Astrocyte of the spinal cord (primary cell): ENCODE measurements around the gene PHAX.
"Not testable (repeated sequence)": the region's sequence is repeated elsewhere in the genome, so short reads cannot be mapped to it uniquely, and the experiment has no call there.

Source experiments
- DNase-seq: peaks from one replicate; pipeline ENCODE4 v3.0.0; 2011; ENCODE audit warnings: low read depth, low spot score
- H3K4me3 ChIP-seq: 2 replicates; pipeline ENCODE4 v1.5.1; 2011; ENCODE audit warnings: low read depth, mild to moderate bottlenecking, low read length, moderate library complexity
- in situ Hi-C: cut with HindIII; loops from 2 replicates; pipeline ENCODE4 v1.10.0; 2017; ENCODE audit warnings: low sequenced_read_pairs
- TF ChIP-seq, protein P1 (sequence below): IDR thresholded peaks from 2 replicates; pipeline ENCODE4 v1.5.1; 2012; ENCODE audit warnings: low read depth, mild to moderate bottlenecking, low read length, inconsistent platforms

PHAX gene

DNA sequence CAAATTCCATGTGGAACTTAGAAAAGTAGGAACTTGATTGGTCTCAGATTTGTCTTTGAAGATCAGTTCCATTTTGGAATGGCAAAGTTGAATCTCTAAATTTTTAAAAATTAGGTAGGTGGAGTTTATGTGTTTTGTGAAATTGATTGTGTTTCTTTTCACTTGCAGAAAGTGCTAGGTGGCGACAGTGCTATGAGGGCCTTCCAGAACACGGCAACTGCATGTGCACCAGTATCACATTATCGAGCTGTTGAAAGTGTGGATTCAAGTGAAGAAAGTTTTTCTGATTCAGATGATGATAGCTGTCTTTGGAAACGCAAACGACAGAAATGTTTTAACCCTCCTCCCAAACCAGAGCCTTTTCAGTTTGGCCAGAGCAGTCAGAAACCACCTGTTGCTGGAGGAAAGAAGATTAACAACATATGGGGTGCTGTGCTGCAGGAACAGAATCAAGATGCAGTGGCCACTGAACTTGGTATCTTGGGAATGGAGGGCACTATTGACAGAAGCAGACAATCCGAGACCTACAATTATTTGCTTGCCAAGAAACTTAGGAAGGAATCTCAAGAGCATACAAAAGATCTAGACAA is 2.8 kb downstream of the PHAX start:
- H3K4me3 ChIP-seq: no peak overlapping the region
- in situ Hi-C loops: no loop called here
- TF ChIP-seq, protein P1, sequence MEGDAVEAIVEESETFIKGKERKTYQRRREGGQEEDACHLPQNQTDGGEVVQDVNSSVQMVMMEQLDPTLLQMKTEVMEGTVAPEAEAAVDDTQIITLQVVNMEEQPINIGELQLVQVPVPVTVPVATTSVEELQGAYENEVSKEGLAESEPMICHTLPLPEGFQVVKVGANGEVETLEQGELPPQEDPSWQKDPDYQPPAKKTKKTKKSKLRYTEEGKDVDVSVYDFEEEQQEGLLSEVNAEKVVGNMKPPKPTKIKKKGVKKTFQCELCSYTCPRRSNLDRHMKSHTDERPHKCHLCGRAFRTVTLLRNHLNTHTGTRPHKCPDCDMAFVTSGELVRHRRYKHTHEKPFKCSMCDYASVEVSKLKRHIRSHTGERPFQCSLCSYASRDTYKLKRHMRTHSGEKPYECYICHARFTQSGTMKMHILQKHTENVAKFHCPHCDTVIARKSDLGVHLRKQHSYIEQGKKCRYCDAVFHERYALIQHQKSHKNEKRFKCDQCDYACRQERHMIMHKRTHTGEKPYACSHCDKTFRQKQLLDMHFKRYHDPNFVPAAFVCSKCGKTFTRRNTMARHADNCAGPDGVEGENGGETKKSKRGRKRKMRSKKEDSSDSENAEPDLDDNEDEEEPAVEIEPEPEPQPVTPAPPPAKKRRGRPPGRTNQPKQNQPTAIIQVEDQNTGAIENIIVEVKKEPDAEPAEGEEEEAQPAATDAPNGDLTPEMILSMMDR: no peak
- no peak for DNase-seq

DNA sequence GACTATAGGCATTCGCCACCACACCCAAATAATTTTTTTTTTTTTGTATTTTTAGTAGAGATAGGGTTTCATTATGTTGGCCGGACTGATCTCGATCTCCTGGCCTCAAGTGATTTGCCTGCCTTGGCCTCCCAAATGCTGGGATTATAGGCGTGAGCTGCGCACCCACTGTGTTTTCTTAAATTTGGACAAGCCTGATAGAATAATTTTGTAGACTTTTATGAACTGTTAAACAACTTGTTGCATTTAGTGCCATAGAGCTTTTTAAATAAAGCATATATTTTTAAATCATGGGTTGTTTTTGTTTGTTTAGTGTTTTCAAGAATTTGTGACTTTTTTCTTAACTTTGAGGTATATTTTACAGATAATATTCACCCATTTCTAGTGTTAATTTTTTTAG is 4.8 kb downstream of the PHAX start:
- H3K4me3 ChIP-seq: no peak overlapping the region
- in situ Hi-C loops: no loop called here
- no peak for DNase-seq
- TF ChIP-seq, protein P1: no peak

DNA sequence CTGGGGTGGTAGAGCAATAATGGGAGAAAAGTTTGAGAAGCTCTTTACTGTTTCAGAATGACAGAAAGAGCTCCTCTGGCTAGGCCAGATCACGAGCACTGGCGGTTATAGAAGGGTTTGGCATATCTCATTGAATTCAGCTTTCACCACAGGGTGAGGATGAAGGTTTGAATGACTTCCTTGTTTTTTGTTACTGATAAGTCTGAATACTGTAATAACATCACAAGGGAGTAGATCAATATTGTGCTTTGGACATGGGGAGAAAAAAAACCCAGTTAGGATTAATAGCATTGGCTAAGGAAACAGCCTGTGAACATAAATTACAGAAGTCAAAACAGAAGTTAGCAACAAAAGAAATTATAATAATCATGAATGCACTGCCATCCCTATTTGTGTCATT is 9.4 kb downstream of the PHAX start:
- in situ Hi-C loops: no loop called here
- no peak overlapping the region for H3K4me3 ChIP-seq
- TF ChIP-seq, protein P1: no peak
- no peak for DNase-seq

DNA sequence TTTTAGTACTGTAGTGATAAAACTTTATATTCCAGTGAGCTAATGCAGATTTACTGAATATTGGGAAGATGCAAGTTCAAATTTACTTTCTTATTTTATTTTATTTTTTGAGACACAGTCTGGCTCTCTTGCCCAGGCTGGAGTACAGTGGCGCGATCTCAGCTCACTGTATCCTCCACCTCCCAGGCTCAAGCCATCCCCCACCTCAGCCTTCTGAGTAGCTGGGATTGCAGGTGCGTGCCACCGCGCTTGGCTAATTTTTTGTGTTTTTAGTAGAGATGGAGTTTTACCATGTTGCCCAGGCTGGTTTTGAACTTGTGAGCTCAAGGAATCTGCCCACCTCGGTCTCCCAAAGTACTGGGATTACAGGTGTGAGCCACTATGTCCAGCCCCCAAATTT is 9.9 kb downstream of the PHAX start:
- in situ Hi-C loops: no loop called here
- no peak overlapping the region for H3K4me3 ChIP-seq
- TF ChIP-seq, protein P1: no peak
- DNase-seq: no peak

DNA sequence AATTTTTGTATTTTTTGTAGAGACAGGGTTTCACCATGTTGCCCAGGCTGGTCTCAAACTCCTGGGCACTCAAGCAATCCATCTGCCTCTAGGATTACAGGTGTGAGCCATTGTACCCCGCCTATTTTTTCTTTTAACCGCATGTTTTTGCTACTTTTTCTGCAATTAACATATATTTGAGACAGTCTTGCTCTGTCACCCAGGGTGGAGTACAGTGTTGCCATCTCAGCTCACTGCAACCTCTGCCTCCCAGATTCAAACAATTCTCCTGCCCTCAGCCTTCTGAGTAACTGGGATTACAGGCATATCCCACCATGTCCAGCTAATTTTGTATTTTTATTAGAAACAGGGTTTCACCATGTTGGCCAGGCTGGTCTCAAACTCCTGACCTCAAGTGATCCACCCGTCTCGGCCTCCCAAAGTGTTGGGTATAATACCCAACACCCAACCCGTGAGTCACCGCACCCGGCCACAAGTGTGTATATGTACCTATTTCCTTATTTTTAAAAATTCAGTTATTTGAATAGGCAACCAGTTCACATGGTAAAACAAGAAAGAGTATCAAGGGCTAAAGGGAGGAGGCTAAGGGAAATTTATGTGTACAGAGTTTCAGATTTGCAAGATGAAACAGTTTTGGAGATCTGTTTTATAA is 13.3 kb downstream of the PHAX start:
- H3K4me3 ChIP-seq: no peak overlapping the region
- in situ Hi-C loops: no loop called here

DNA sequence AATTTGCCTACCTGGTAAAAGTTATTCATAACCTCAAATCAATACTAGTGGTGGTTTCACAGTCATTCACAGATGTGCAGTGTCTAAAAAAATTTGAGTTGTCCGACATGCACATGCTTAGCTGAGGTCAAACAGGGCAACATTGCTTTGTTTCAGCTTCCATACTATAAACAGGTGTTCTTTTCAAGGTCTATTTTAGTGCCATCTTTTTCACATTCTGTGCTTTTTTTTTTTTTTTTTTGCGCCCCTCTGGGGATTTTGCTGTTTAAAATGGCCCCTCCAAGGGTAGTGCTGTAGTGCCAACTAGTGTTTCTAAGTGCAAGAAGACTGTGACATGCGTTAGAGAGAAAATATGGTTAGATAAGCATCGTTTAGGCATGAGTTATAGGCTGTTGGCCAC is 14.5 kb downstream of the PHAX start:
- in situ Hi-C loops: no loop called here
- TF ChIP-seq, protein P1: no peak
- no peak for DNase-seq
- no peak overlapping the region for H3K4me3 ChIP-seq

More for the DNA sequence above, 13.3 kb downstream of the PHAX start:
- TF ChIP-seq, protein P1: no peak
- DNase-seq: no peak

DNA sequence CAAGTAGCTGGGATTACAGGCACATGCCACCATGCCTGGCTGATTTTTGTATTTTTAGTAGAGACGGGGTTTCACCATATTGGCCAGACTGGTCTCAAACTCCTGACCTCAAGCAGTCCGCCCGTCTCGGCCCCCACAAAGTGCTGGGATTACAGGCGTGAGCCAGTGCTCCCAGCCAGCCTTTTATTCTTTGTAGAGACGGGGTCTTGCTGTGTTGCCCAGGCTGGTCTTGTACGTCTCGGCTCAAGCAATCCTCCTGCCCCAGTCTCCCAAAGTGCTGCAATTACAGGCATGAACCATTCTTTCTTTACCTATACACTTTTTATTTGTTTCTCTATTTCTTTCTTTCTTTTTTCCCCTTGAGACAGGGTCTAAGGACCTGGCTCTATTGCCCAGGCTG is 16.9 kb downstream of the PHAX start:
- H3K4me3 ChIP-seq, in situ Hi-C loops, DNase-seq: not testable (repeated sequence)
